Measurements from ENCODE around the gene PRKCA.

The PRKCA gene

GRCh38 chr17:66610361-66611133 is 308.1 kb downstream of the PRKCA start:
- no peak for TF ChIP-seq TEAD4 (IDR thresholded peaks at IDR 0.05)
- no peak for TF ChIP-seq EP300 (IDR thresholded peaks at IDR 0.05; ENCODE audit: borderline replicate concordance)
- no peak for TF ChIP-seq TAF1 (IDR thresholded peaks at IDR 0.05; ENCODE audit: low read depth)
- TF ChIP-seq REST (IDR thresholded peaks at IDR 0.05; ENCODE audit: low read depth): no peak
- TF ChIP-seq FOXM1 (IDR thresholded peaks at IDR 0.05; ENCODE audit: borderline replicate concordance, low read depth): no peak
- no peak for TF ChIP-seq YY1 (IDR thresholded peaks at IDR 0.05; ENCODE audit: low read depth)
- TF ChIP-seq MAX (IDR thresholded peaks at IDR 0.05): no peak
- TF ChIP-seq NFIC (IDR thresholded peaks at IDR 0.05): no peak
- no peak for TF ChIP-seq ZBTB7A (IDR thresholded peaks at IDR 0.05; ENCODE audit: low read depth)
- TF ChIP-seq CEBPB (IDR thresholded peaks at IDR 0.05): no peak
- TF ChIP-seq USF1 (IDR thresholded peaks at IDR 0.05): no peak
- no peak for TF ChIP-seq RAD21 (IDR thresholded peaks at IDR 0.05; ENCODE audit: low read depth)
- no peak for TF ChIP-seq CREB1 (IDR thresholded peaks at IDR 0.05; ENCODE audit: low read depth)
- no peak for TF ChIP-seq EGR1 (IDR thresholded peaks at IDR 0.05)

- TF ChIP-seq USF1 (IDR thresholded peaks at IDR 0.05) (no peak), YY1 (IDR thresholded peaks at IDR 0.05; ENCODE audit: low read depth) (no peak), RAD21 (IDR thresholded peaks at IDR 0.05; ENCODE audit: low read depth) (no peak), NFIC (IDR thresholded peaks at IDR 0.05) (no peak), CEBPB (IDR thresholded peaks at IDR 0.05) (no peak), EGR1 (IDR thresholded peaks at IDR 0.05) (no peak), REST (IDR thresholded peaks at IDR 0.05; ENCODE audit: low read depth) (no peak), TCF12 (IDR thresholded peaks at IDR 0.05; ENCODE audit: low read depth) (no peak), TEAD4 (IDR thresholded peaks at IDR 0.05) (no peak), MAX (IDR thresholded peaks at IDR 0.05) (no peak), TAF1 (IDR thresholded peaks at IDR 0.05; ENCODE audit: low read depth) (no peak), FOXM1 (IDR thresholded peaks at IDR 0.05; ENCODE audit: borderline replicate concordance, low read depth) (no peak), EP300 (IDR thresholded peaks at IDR 0.05; ENCODE audit: borderline replicate concordance) (no peak), CREB1 (IDR thresholded peaks at IDR 0.05; ENCODE audit: low read depth) (no peak), ZBTB7A (IDR thresholded peaks at IDR 0.05; ENCODE audit: low read depth) (no peak)
Measured at GRCh38 chr17:66611397-66611796, 309.0 kb downstream of the PRKCA start.

- TF ChIP-seq CEBPB (IDR thresholded peaks at IDR 0.05) (no peak), RAD21 (IDR thresholded peaks at IDR 0.05; ENCODE audit: low read depth) (no peak), FOXM1 (IDR thresholded peaks at IDR 0.05; ENCODE audit: borderline replicate concordance, low read depth) (no peak), MAX (IDR thresholded peaks at IDR 0.05) (no peak), TCF12 (IDR thresholded peaks at IDR 0.05; ENCODE audit: low read depth) (no peak), CREB1 (IDR thresholded peaks at IDR 0.05; ENCODE audit: low read depth) (no peak), EGR1 (IDR thresholded peaks at IDR 0.05) (no peak), REST (IDR thresholded peaks at IDR 0.05; ENCODE audit: low read depth) (no peak), USF1 (IDR thresholded peaks at IDR 0.05) (no peak)
Measured at GRCh38 chr17:66612993-66613392, 310.6 kb downstream of the PRKCA start.
